Islet precursor cell (in vitro differentiated cells): ENCODE results near the gene BRME1.

Experiments
- DNase-seq: peaks from one replicate; pipeline ENCODE4 v3.0.0-alpha.2; 2018

Gene BRME1

DNA sequence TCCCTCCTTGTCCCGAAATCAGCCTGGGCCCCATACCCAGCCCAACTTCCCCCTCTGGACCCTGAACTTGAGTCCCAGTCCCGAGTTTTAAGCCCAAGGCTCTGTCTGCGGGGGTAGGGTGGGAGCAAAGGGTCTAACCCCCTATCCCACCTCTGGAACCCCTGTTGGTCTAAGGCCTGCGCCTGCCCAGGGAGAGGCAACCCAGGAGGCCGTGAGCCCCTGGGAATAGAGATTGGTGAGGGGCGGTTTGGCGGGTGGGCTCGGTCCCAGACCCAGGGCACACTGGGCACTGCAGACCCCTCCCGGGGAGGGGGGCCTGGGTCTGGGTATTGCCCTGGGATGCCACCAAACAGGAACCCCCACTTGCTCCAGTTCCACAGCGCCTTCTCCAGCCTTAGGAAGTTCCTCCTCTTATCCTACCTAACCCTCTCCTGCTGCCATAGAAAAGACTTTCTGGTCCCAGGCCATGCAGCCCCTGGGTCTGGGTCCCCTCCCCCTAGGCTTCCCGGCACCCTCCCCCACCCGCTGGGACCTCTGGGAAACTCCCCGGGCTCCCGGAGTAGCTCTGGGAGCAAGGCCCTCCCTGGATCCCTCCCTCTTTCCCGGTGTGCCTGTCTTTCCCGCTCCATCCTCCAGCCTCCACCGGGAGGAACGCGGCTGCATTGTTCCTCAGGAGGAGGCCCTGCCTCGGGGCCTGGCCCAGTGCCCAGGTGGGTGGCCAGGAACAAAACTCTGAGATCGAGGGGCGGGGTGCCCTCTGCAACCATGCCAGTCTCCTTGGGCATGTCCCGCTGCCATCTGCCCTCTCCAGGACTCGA lies 62.6 kb downstream of the BRME1 start:
- peak; percentile 95 for DNase-seq

GRCh38 chr19:13842291-13843103 lies 63.4 kb downstream of the BRME1 start:
- peak; percentile 78 for DNase-seq

DNA sequence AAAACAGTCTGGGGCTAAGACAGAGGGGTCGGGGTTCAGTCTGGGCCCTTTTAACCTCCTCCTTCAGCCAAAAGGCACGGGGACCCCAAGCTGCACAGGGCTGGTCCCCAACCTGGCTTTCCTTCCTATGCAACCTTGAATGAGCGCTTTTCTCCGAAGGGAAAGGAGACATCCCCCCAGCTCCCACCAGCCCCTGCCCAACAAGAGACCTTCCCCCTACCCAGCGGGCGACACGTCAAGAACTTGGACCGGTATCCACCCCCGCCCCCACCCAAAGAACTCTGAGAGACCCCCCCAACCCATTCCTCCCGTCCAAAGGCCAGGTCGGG lies 64.0 kb downstream of the BRME1 start:
- no peak for DNase-seq

- DNase-seq: peak; percentile 53
These were observed 64.6 kb downstream of the BRME1 start for GRCh38 chr19:13841086-13841961.

DNA sequence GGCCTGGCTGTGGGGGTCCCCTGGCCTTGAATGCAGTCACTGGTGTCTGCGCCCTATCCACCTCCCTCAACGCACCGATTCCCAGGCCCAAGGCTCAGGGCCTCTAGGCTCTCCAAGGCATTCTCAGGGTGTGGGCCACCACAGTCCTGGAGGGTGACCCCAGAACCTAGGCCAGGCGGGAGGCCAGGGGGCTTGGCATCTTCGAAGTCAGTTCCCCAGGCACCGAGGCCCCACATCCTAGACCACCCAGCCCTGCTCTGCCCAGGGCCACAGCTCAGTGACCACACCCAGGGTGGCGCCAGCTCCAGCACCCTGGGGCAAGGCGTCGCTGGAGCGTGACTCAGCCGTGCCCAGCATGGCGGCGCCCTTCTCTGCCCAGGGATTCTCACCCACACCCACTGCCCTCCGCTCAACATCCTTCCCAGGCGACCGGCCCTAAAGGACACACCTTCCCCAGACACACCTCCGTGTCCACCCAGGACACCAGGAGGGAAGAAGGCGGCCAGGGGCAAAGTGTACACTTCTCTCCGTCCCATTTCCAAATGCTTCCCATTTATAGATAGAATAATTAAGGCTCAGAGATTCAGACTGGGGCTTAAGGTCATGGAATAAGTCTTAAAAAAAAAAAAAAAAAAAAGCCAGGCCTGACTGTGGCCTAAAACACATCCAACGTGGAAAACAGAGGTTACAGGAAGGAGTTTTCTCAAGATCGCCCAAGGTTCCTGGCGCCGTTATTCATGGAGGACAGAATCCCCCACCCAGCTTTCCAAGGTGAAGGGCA lies 65.4 kb downstream of the BRME1 start:
- DNase-seq: no peak

DNA sequence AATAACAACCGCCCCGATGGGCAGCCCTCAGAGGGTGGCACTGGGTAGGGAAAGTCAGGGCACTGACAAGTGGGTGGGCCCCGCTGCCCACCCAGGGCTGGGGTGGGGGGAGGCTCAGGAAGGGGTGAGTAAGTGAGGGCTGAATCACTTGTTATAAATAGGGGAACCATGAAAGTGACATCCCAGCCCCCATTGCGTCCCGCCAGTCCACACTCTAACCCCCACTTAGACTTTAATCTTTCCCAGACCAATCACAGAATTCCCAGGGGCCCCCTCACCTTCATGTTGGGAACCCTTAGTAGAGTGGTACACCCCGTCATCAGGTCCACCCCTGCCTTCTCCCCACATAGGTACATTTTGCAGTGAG lies 66.0 kb downstream of the BRME1 start:
- no peak for DNase-seq

- peak; percentile 78 for DNase-seq
These were observed 66.6 kb downstream of the BRME1 start for GRCh38 chr19:13839130-13839937.

GRCh38 chr19:13838435-13839129 lies 67.3 kb downstream of the BRME1 start:
- DNase-seq: no peak

GRCh38 chr19:13835791-13836723 lies 69.9 kb downstream of the BRME1 start:
- no peak for DNase-seq

GRCh38 chr19:13834244-13835069 lies 71.5 kb downstream of the BRME1 start:
- DNase-seq: peak; percentile 81

- peak; percentile 97 for DNase-seq
These were observed 72.3 kb downstream of the BRME1 start for GRCh38 chr19:13833330-13834243.
